Choroid plexus epithelial cell (primary cell): Measurements from ENCODE around the gene PLPP4.

Experiments
- DNase-seq: peaks from one replicate; pipeline ENCODE4 v3.0.0-alpha.2; 2010; ENCODE audit warnings: low read depth
- H3K4me3 ChIP-seq: 2 replicates; pipeline ENCODE4 v1.5.1; 2011; ENCODE audit warnings: low read depth, mild to moderate bottlenecking, control low read depth, low read length, moderate library complexity
- TF ChIP-seq, protein P1 (sequence below): conservative IDR thresholded peaks from 2 replicates; pipeline ENCODE4 v1.5.1; 2011; ENCODE audit warnings: low read depth, mild to moderate bottlenecking, control low read depth, inconsistent platforms, low read length, moderate library complexity

Gene PLPP4

DNA sequence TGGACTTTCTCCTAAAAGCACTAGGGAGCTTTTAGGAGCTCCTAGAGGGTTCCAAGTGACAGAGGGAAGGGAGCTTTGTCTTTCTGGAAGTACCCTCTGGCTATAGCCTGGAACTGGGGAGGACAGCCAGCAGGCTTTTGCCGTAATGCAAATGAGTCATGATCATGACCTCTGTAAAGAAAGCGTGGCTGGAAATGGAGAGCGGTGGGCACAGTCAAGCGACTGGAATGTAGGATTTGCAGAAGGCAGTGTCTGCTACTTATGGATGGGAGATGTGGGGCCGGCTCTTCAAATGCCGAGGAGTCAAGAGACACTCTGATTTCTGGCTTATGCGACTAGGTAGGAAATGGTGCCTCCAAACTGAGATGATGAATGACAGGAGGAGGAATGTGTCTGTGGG is 34.6 kb upstream of the PLPP4 start:
- TF ChIP-seq, protein P1, sequence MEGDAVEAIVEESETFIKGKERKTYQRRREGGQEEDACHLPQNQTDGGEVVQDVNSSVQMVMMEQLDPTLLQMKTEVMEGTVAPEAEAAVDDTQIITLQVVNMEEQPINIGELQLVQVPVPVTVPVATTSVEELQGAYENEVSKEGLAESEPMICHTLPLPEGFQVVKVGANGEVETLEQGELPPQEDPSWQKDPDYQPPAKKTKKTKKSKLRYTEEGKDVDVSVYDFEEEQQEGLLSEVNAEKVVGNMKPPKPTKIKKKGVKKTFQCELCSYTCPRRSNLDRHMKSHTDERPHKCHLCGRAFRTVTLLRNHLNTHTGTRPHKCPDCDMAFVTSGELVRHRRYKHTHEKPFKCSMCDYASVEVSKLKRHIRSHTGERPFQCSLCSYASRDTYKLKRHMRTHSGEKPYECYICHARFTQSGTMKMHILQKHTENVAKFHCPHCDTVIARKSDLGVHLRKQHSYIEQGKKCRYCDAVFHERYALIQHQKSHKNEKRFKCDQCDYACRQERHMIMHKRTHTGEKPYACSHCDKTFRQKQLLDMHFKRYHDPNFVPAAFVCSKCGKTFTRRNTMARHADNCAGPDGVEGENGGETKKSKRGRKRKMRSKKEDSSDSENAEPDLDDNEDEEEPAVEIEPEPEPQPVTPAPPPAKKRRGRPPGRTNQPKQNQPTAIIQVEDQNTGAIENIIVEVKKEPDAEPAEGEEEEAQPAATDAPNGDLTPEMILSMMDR = peak; percentile 2
- peak; percentile 91 for DNase-seq
- H3K4me3 ChIP-seq = no peak overlapping the region

DNA sequence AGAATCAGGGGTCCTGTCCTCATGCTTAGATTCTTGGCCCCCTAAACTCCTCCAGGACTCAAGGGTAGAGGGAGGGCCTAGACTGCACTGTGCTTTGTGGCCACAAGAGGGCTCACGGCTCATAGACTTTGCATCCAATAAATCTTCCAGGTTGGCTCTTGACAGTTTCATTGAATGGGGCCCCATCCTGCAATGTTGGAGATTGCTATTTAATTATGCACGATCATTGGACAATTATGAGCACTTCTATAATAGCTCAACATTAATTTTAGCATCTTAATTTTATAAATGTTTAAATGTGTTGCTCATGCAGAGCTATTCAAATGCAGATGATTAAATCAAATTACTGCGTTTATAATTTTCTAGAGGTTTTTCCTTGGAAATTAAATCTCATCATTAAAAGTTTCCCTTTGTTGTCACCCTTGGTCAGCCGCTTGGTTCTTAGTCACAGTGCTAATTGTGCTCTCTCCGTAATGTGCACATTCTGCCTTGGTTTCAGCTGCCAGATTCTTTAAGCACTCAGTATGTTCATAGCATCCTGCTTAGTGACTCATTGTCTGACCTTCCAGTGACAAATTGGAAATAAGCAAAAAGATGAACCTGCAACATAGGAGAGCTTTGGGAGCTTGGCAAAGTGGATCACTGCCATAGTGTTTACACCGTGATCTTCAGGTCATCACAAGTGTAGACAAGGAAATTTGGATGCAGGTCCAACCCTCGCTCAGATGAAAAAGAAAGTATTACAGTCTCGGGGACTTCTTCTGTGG is 33.4 kb upstream of the PLPP4 start:
- DNase-seq = peak; percentile 81
- H3K4me3 ChIP-seq = no peak overlapping the region
- TF ChIP-seq, protein P1 = peak; percentile 98

DNA sequence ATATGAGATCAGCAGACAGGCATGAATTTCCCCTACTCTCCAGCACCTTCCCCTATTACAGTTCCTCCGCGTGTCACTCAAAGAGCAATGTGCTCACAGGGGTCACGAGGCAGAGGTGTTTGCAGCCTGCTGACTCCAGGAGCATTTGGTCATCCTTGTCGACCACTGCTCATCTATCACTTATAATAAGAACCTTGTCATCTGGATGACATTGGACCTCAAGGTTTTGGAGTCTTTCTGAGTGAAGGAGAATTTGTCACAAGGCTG is 32.9 kb upstream of the PLPP4 start:
- DNase-seq = peak; percentile 45
- TF ChIP-seq, protein P1 = no peak
- no peak overlapping the region for H3K4me3 ChIP-seq

DNA sequence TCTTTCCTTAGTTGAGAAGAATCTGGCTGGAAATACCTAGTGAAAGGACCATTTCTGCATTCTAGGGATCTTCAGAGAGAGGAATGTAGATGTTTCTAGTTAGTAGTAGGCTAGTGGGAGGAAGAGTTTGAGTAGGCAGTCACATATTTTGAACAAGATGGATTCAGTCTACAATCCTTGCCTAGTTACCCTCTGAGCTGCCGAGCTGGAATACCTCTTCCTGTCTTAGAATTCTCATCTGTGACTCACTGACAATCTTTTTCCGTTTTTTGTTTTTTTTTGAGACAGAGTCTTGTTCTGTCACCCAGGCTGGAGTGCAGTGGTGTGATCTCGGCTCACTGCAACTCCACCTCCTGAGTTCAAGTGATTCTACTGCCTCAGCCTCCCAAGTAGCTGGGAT is 30.7 kb upstream of the PLPP4 start:
- H3K4me3 ChIP-seq = no peak overlapping the region
- peak; percentile 43 for DNase-seq
- TF ChIP-seq, protein P1 = no peak

DNA sequence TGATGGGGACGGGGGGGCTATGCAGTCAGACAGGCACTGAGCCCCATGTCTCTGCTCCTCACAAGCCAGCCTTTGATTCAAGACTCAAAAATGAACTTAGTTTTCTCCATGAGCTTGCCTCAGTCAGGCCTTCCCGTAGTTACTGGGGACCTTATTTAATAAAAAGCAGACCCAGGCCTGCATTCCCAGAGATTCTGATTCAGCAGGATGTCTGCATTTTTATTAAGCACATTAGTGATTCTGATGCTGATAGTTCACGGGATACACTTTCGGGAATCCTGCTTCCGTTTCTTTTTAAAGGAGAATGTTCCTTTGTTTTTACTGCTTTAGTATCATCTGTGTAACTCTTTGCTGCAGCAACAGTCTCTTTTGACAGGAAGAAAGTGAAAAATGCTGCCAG is 28.3 kb upstream of the PLPP4 start:
- no peak overlapping the region for H3K4me3 ChIP-seq
- TF ChIP-seq, protein P1 = no peak
- DNase-seq = no peak

DNA sequence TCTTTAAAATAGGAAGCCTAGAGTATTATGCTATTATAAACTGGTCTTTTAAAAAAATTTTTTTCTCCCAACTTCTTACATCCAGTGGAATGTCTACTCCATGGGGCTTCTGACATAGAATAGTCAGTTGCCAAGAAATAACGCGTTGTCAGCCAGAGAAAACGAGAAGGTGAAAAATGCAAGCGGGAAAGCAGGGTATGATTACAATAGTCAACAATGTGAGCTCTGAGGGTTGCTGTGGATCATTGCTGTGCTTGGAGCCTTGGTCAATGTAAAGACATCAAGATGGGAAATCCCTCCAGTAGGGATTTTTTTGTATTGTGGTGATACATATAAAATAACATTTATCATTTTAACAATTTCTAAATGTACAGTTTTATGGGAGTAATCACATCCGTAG is 27.6 kb upstream of the PLPP4 start:
- TF ChIP-seq, protein P1 = no peak
- DNase-seq = peak; percentile 80
- no peak overlapping the region for H3K4me3 ChIP-seq

DNA sequence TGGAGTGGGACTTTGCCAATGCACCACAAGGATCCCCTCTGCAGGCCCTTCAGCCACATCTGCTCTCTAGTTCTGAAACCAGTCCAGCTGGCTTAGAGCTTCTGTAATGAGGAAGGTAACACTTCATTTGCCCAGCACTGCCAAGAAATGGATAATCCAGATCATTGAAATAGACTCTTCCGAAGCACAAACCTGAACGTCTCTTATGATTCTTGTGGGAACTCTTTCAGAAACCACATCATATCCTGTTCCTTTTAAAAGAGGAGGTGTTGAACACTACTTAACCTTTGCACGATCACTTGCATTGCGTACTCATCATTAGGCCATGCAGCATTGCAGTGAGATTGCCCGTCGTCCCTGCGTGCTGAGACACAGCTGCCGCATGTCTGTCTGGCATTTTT is 25.8 kb upstream of the PLPP4 start:
- DNase-seq = no peak
- TF ChIP-seq, protein P1 = no peak
- H3K4me3 ChIP-seq = no peak overlapping the region
